WTC11 (cell line): ENCODE measurements around the gene MSI2. TPM values are rescaled to one million over a fixed set of nuclear protein-coding genes. Genes with fewer than 3 reads are reported as not detected.

Experiments
- ATAC-seq: fragments of 200-7000 bp; cut with Tn5 transposase; 2 replicates; pipeline ENCODE4 v1.10.0; 2021; ENCODE audit warnings: mild to moderate bottlenecking, moderate library complexity
- CTCF ChIA-PET: fragments of 300-600 bp; sonication (Branson Sonifier 250); formaldehyde crosslinking; loops from one replicate; lab custom pipeline; 2021; ENCODE audit warnings: antibody characterized with exemption; lab: Charles Lee
- POLR2A ChIA-PET: fragments of 350-600 bp; sonication (Branson Sonifier 250); formaldehyde crosslinking; loops from one replicate; lab custom pipeline; 2021; ENCODE audit warnings: antibody characterized with exemption; lab: Charles Lee
- DNase-seq: peaks from one replicate; pipeline ENCODE4 v3.0.0; 2021; ENCODE audit warnings: low spot score
- H3K27ac Mint-ChIP-seq: 2 replicates; pipeline ENCODE4 v1.8.0; 2021; ENCODE audit warnings: mixed read lengths
- H3K27me3 Mint-ChIP-seq: 2 replicates; pipeline ENCODE4 v1.8.0; 2021; ENCODE audit warnings: low read depth, mild to moderate bottlenecking, moderate library complexity, mixed read lengths
- H3K36me3 Mint-ChIP-seq: 2 replicates; pipeline ENCODE4 v1.8.0; 2021; ENCODE audit warnings: mixed read lengths
- H3K4me1 Mint-ChIP-seq: 2 replicates; pipeline ENCODE4 v1.8.0; 2022; ENCODE audit warnings: mixed read lengths
- H3K4me3 Mint-ChIP-seq: 2 replicates; pipeline ENCODE4 v1.8.0; 2021; ENCODE audit warnings: mild to moderate bottlenecking, moderate library complexity, mixed read lengths
- H3K9me3 Mint-ChIP-seq: 2 replicates; pipeline ENCODE4 v1.8.0; 2021; ENCODE audit warnings: mixed read lengths
- CREM ChIP-seq: sonication (generic); formaldehyde crosslinking; IDR thresholded peaks from 2 replicates; pipeline ENCODE4 v1.8.1; 2022; ENCODE audit warnings: mild to moderate bottlenecking, missing genetic modification reagents, moderate library complexity
- ERG ChIP-seq: fragments of 250-450 bp; sonication (Bioruptor Pico); IDR thresholded peaks from 2 replicates; pipeline ENCODE4 v1.8.0; 2021; ENCODE audit warnings: mild to moderate bottlenecking
- ESRRA ChIP-seq: sonication (generic); formaldehyde crosslinking; IDR thresholded peaks from 2 replicates; pipeline ENCODE4 v1.8.1; 2022; ENCODE audit warnings: mild to moderate bottlenecking, missing genetic modification reagents, borderline replicate concordance
- FOXJ3 ChIP-seq: sonication (generic); formaldehyde crosslinking; IDR thresholded peaks from 2 replicates; pipeline ENCODE4 v1.9.0; 2021; ENCODE audit warnings: missing genetic modification reagents, mild to moderate bottlenecking, borderline replicate concordance
- FOXK1 ChIP-seq: sonication (generic); formaldehyde crosslinking; IDR thresholded peaks from 2 replicates; pipeline ENCODE4 v1.8.0; 2022; ENCODE audit warnings: mild to moderate bottlenecking, moderate library complexity, missing genetic modification reagents
- GTF2I ChIP-seq: fragments of 250-450 bp; sonication (Bioruptor Pico); conservative IDR thresholded peaks from 2 replicates; pipeline ENCODE4 v1.4.0; 2021; ENCODE audit warnings: mild to moderate bottlenecking
- KAT7 ChIP-seq: sonication (generic); formaldehyde crosslinking; IDR thresholded peaks from 2 replicates; pipeline ENCODE4 v1.8.1; 2023; ENCODE audit warnings: missing genetic modification reagents, mild to moderate bottlenecking, borderline replicate concordance
- NFE2L1 ChIP-seq: sonication (generic); formaldehyde crosslinking; IDR thresholded peaks from 2 replicates; pipeline ENCODE4 v1.8.1; 2023; ENCODE audit warnings: missing genetic modification reagents
- OVOL2 ChIP-seq: fragments of 250-450 bp; sonication (Bioruptor Pico); IDR thresholded peaks from 2 replicates; pipeline ENCODE4 v1.9.0; 2021; ENCODE audit warnings: mild to moderate bottlenecking, borderline replicate concordance
- PRRX2 ChIP-seq: fragments of 250-450 bp; sonication (Bioruptor Pico); IDR thresholded peaks from 2 replicates; pipeline ENCODE4 v1.8.0; 2021; ENCODE audit warnings: mild to moderate bottlenecking
- SP1 ChIP-seq: sonication (generic); formaldehyde crosslinking; conservative IDR thresholded peaks from 2 replicates; pipeline ENCODE4 v1.8.1; 2022; ENCODE audit warnings: missing genetic modification reagents
- USF2 ChIP-seq: sonication (generic); formaldehyde crosslinking; IDR thresholded peaks from 2 replicates; pipeline ENCODE4 v1.8.1; 2023; ENCODE audit warnings: mild to moderate bottlenecking, missing genetic modification reagents, moderate library complexity
- ZBTB21 ChIP-seq: sonication (generic); formaldehyde crosslinking; IDR thresholded peaks from 2 replicates; pipeline ENCODE4 v1.8.1; 2023; ENCODE audit warnings: mild to moderate bottlenecking, missing genetic modification reagents, borderline replicate concordance
- ZNF219 ChIP-seq: sonication (generic); formaldehyde crosslinking; IDR thresholded peaks from 2 replicates; pipeline ENCODE4 v1.8.0; 2023; ENCODE audit warnings: missing genetic modification reagents, mild to moderate bottlenecking, borderline replicate concordance
- ZNF281 ChIP-seq: sonication (generic); formaldehyde crosslinking; IDR thresholded peaks from 2 replicates; pipeline ENCODE4 v1.8.0; 2023; ENCODE audit warnings: mild to moderate bottlenecking, missing genetic modification reagents
- ZNF317 ChIP-seq: sonication (generic); formaldehyde crosslinking; IDR thresholded peaks from 2 replicates; pipeline ENCODE4 v1.8.1; 2023; ENCODE audit warnings: low read depth, mild to moderate bottlenecking, moderate library complexity, missing genetic modification reagents, borderline replicate concordance
- ZNF532 ChIP-seq: fragments of 250-450 bp; sonication (Bioruptor Pico); IDR thresholded peaks from 2 replicates; pipeline ENCODE4 v1.9.0; 2021; ENCODE audit warnings: mild to moderate bottlenecking, borderline replicate concordance
- total RNA-seq: library from RNA; stranded (reverse); gene quantifications from 3 replicates; pipeline ENCODE4 v1.2.3, GENCODE V29; 2021

The MSI2 gene
- total RNA-seq, 1 experiment from 2014 or later, result 82.1 TPM

- H3K36me3 Mint-ChIP-seq, result no peaks in the 10 kb centered on the region
Observed at GRCh38 chr17:57576744-57577143, 320.4 kb downstream of the MSI2 start.

More at GRCh38 chr17:57576744-57577143, 320.4 kb downstream of the MSI2 start:
- POLR2A ChIA-PET, result no interaction called here
- Mint-ChIP-seq H3K4me1 (peaks cover 27% of the 10 kb centered on the region), H3K4me3 (no peak overlapping the region), H3K9me3 (no peaks in the 10 kb centered on the region), H3K27ac (no peak overlapping the region), H3K27me3 (no peaks in the 10 kb centered on the region)
- ATAC-seq (no peak), DNase-seq (no peak)
- CTCF ChIA-PET, result interaction anchor here (0.6 to 2.3 kb wide), 3 partner anchors 63 to 861 kb away, joined by 3 to 13 read pairs (median 4); no protein-coding TSS in a partner anchor
- TF ChIP-seq KAT7 (CRISPR knock-in tag) (no peak), SP1 (CRISPR knock-in tag) (no peak), FOXJ3 (CRISPR knock-in tag) (no peak), ZNF281 (no peak), ZBTB21 (CRISPR knock-in tag) (no peak), ZNF532 (CRISPR knock-in tag) (no peak), CREM (CRISPR knock-in tag) (no peak), FOXK1 (no peak), USF2 (no peak), OVOL2 (CRISPR knock-in tag) (no peak), ERG (CRISPR knock-in tag) (no peak), ZNF219 (CRISPR knock-in tag) (no peak), PRRX2 (CRISPR knock-in tag) (no peak), NFE2L1 (no peak), ZNF317 (CRISPR knock-in tag) (no peak), GTF2I (CRISPR knock-in tag) (no peak), ESRRA (CRISPR knock-in tag) (no peak)
